CD14-positive monocyte (primary cell): Measurements from ENCODE around the gene ATXN1L. TPM values are rescaled to one million over a fixed set of nuclear protein-coding genes. Genes with fewer than 3 reads are reported as not detected.

Source experiments
- DNase-seq, 3 donors: peaks; one replicate each; pipeline ENCODE4 v3.0.0-alpha.2; 2011 to 2022
- H2AFZ ChIP-seq: 2 replicates; pipeline ENCODE4 v1.6.0; 2012; ENCODE audit warnings: mild to moderate bottlenecking, low read depth, low read length, inconsistent platforms; ENCODE audit not compliant: insufficient read depth, poor library complexity, severe bottlenecking
- H3K27ac ChIP-seq, 2 donors: 1 replicate in 1 of 2; 2 replicates in 1 of 2; pipeline ENCODE4 v1.5.1; 2012 to 2013; ENCODE audit warnings: low read length in 2 of 2, control low read depth in 1 of 2, inconsistent platforms in 1 of 2, low read depth in 1 of 2, mild to moderate bottlenecking in 1 of 2
- H3K27me3 ChIP-seq, 2 donors: one replicate each; pipeline versions ENCODE4 v1.6.0 to v1.6.1; 2011 to 2013; ENCODE audit warnings: low read length in 2 of 2; ENCODE audit not compliant: control insufficient read depth in 2 of 2, insufficient read depth in 2 of 2
- H3K36me3 ChIP-seq, 2 donors: replicated peaks in 1 of 2; 1 replicate in 1 of 2; 2 replicates in 1 of 2; pipeline versions ENCODE4 v1.5.1 to v1.6.1; 2012 to 2013; ENCODE audit warnings: low read length in 2 of 2, control low read depth in 1 of 2, inconsistent platforms in 1 of 2, mild to moderate bottlenecking in 1 of 2; ENCODE audit not compliant: insufficient read depth in 2 of 2, control insufficient read depth in 1 of 2
- H3K4me1 ChIP-seq, 2 donors: 1 replicate in 1 of 2; 2 replicates in 1 of 2; pipeline versions ENCODE4 v1.5.1 to v1.6.1; 2012 to 2013; ENCODE audit warnings: low read length in 2 of 2, control low read depth in 1 of 2, inconsistent platforms in 1 of 2, mild to moderate bottlenecking in 1 of 2, moderate library complexity in 1 of 2; ENCODE audit not compliant: insufficient read depth in 2 of 2, control insufficient read depth in 1 of 2
- H3K4me2 ChIP-seq: replicated peaks from 2 replicates; pipeline ENCODE3; 2012; ENCODE audit warnings: low read length, moderate library complexity, mild to moderate bottlenecking; ENCODE audit not compliant: poor library complexity, severe bottlenecking; ENCODE audit errors: extremely low read depth
- H3K4me3 ChIP-seq, 3 experiments: fragments of 200-600 bp in 1 of 3; sonication (generic) in 1 of 3; replicated peaks in 1 of 3; 1 replicate in 2 of 3; 2 replicates in 1 of 3; pipeline ENCODE4 v1.5.1; 2011 to 2013; ENCODE audit warnings: low read length in 3 of 3, mild to moderate bottlenecking in 3 of 3, control low read depth in 2 of 3, low read depth in 2 of 3, inconsistent platforms in 1 of 3, moderate library complexity in 1 of 3
- H3K79me2 ChIP-seq: 2 replicates; pipeline ENCODE4 v1.6.0; 2012; ENCODE audit warnings: mild to moderate bottlenecking, control low read depth, inconsistent platforms, low read length, moderate library complexity; ENCODE audit not compliant: insufficient read depth
- H3K9ac ChIP-seq: 2 replicates; pipeline ENCODE4 v1.6.0; 2017; ENCODE audit warnings: low read length, mild to moderate bottlenecking; ENCODE audit not compliant: insufficient read depth, poor library complexity, severe bottlenecking
- H3K9me3 ChIP-seq, 2 donors: replicated peaks in 1 of 2; 1 replicate in 1 of 2; 2 replicates in 1 of 2; pipeline versions ENCODE4 v1.5.1 to v1.6.1; 2012 to 2013; ENCODE audit warnings: low read length in 2 of 2, control low read depth in 1 of 2; ENCODE audit not compliant: control insufficient read depth in 1 of 2, insufficient read depth in 1 of 2
- H4K20me1 ChIP-seq: 2 replicates; pipeline ENCODE4 v1.6.0; 2012; ENCODE audit warnings: mild to moderate bottlenecking, low read length, control low read depth, moderate library complexity; ENCODE audit not compliant: insufficient read depth
- H3K27ac Mint-ChIP-seq, 7 donors: one replicate each; pipeline ENCODE4 v1.8.0; 2020; ENCODE audit warnings: mild to moderate bottlenecking in 7 of 7, mixed read lengths in 7 of 7, moderate library complexity in 6 of 7, inconsistent platforms in 2 of 7
- H3K27me3 Mint-ChIP-seq, 3 donors: one replicate each; pipeline ENCODE4 v1.8.0; 2021 to 2022; ENCODE audit warnings: low read depth in 3 of 3, mild to moderate bottlenecking in 3 of 3, mixed read lengths in 3 of 3, moderate library complexity in 3 of 3, inconsistent platforms in 1 of 3
- H3K36me3 Mint-ChIP-seq, 2 donors: one replicate each; pipeline ENCODE4 v1.8.0; 2020; ENCODE audit warnings: mixed read lengths in 2 of 2, inconsistent platforms in 1 of 2, mild to moderate bottlenecking in 1 of 2
- H3K4me1 Mint-ChIP-seq: one replicate; pipeline ENCODE4 v1.8.0; 2020; ENCODE audit warnings: mild to moderate bottlenecking, mixed read lengths
- H3K4me3 Mint-ChIP-seq, 2 donors: one replicate each; pipeline ENCODE4 v1.8.0; 2020; ENCODE audit warnings: mild to moderate bottlenecking in 2 of 2, mixed read lengths in 2 of 2, moderate library complexity in 1 of 2
- H3K9me3 Mint-ChIP-seq, 7 donors: one replicate each; pipeline ENCODE4 v1.8.0; 2020 to 2022; ENCODE audit warnings: mixed read lengths in 7 of 7, mild to moderate bottlenecking in 6 of 7, moderate library complexity in 6 of 7, inconsistent platforms in 2 of 7
- CTCF ChIP-seq: fragments of 200-600 bp; IDR thresholded peaks from one replicate; pipeline ENCODE4 v1.8.0; 2022; ENCODE audit warnings: antibody characterized with exemption, mild to moderate bottlenecking
- WGBS: methylation state at CpG from one replicate; pipeline ENCODE4 v1.1.5; 2013; ENCODE audit warnings: missing lambda C conversion rate; ENCODE audit not compliant: insufficient coverage; 5-methylcytosine and 5-hydroxymethylcytosine counted together
- intact Hi-C, 2 donors: fragments of 100-400 bp; cut with micrococcal nuclease; formaldehyde crosslinking; loops; one replicate each; pipeline versions ENCODE4 v1.15.0 to v1.15.1; 2023
- polyA plus RNA-seq, 3 donors: library from polyadenylated mRNA; depleted of rRNA in 1 of 3; unstranded in 2 of 3; stranded (reverse) in 1 of 3; fragments of 300-500 nt in 2 of 3; fragments of >200 nt in 1 of 3; fragmentation: Illumina TruSeq in 2 of 3; gene quantifications; 1 replicate in 2 of 3; 2 replicates in 1 of 3; pipeline ENCODE4 v1.2.3, GENCODE V29; 2012 to 2021

ATXN1L gene
- polyA plus RNA-seq, 3 donors, result 6.7 to 27.9 (median 10.0) TPM

- no peak for TF ChIP-seq CTCF
- Histone ChIP-seq H3K27me3 (no peaks in the 10 kb centered on the region), H3K9ac (no peak overlapping the region), H3K9me3 (no peaks in the 10 kb centered on the region), H3K36me3 (peaks cover 7 to 10% of the 10 kb centered on the region in 2 donors), H3K4me3 (no peak overlapping the region), H3K4me2 (no peak overlapping the region), H4K20me1 (no peaks in the 10 kb centered on the region), H2AFZ (no peak overlapping the region), H3K79me2 (peaks cover 26% of the 10 kb centered on the region), H3K27ac (no peak overlapping the region), H3K4me1 (peaks cover 13 to 21% of the 10 kb centered on the region in 2 donors)
- intact Hi-C loops, result no loop called here
- H3K4me3 Mint-ChIP-seq, result no peak overlapping the region
- H3K9me3 Mint-ChIP-seq, result no peaks in the 10 kb centered on the region
- no peak for DNase-seq
- H3K27me3 Mint-ChIP-seq, result peaks cover 2 to 4% (median 3%) of the 10 kb centered on the region in 3 donors
- peaks cover 9 to 12% of the 10 kb centered on the region in 2 donors for H3K36me3 Mint-ChIP-seq
- WGBS, result 40% methylated on average over 1 of the region's 2 CpGs
- H3K4me1 Mint-ChIP-seq, result peaks cover 20% of the 10 kb centered on the region
- H3K27ac Mint-ChIP-seq, result no peak overlapping the region
Observed at GRCh38 chr16:71843572-71843971, 2.2 kb upstream of the ATXN1L start.

GRCh38 chr16:71846431-71846830 is 655 bp downstream of the ATXN1L start:
- Mint-ChIP-seq H3K4me1 (peaks cover 20% of the 10 kb centered on the region), H3K9me3 (no peaks in the 10 kb centered on the region), H3K4me3 (peak overlapping the region; percentile 90 to 93), H3K27me3 (peaks cover 0 to 2% (median 0%) of the 10 kb centered on the region in 3 donors), H3K36me3 (peaks cover 34 to 41% of the 10 kb centered on the region in 2 donors), H3K27ac (peak overlapping the region; percentile 82 to 98 (median 97))
- TF ChIP-seq CTCF, result no peak
- under 1% methylated on average over 20 of the region's 20 CpGs for WGBS
- Histone ChIP-seq H3K4me1 (peaks cover 13 to 21% of the 10 kb centered on the region in 2 donors), H4K20me1 (peaks cover 6% of the 10 kb centered on the region), H3K79me2 (peaks cover 33% of the 10 kb centered on the region), H3K27me3 (no peaks in the 10 kb centered on the region), H2AFZ (peak overlapping the region; percentile 89), H3K36me3 (peaks cover 36 to 39% of the 10 kb centered on the region in 2 donors), H3K9me3 (no peaks in the 10 kb centered on the region), H3K9ac (peak overlapping the region; percentile 96), H3K4me3 (peak overlapping the region; percentile 74 to 98 (median 90)), H3K4me2 (peak overlapping the region; percentile 99), H3K27ac (peak overlapping the region; percentile 44 to 96)
- intact Hi-C loops, result loop anchor here (5.0 kb wide), 4 partner anchors 36 to 119 kb away; partner anchors contain the start of genes IST1 (in 1 of the 2) and ZNF821 (in 1 of the 2)
- peak in 1 of 3 donors; percentile 14 for DNase-seq
